Renal cortex interstitium (tissue), 11 donors: Measurements from ENCODE around the gene COX15. TPM values are rescaled to one million over a fixed set of nuclear protein-coding genes. Genes with fewer than 3 reads are reported as not detected.
A peak's percentile ranks its signal among the peaks of the same experiment; 100 is the strongest.
"Not testable (repeated sequence)": the region's sequence is repeated elsewhere in the genome, so short reads cannot be mapped to it uniquely, and the experiment has no call there.

Experiments used
- DNase-seq, 11 donors: peaks; one replicate each; pipeline ENCODE4 v3.0.0-alpha.2; 2013; ENCODE audit warnings: low read depth in 9 of 11, low spot score in 4 of 11; ENCODE audit errors: extremely low read depth in 1 of 11
- polyA plus RNA-seq, 3 donors: library from polyadenylated mRNA; unstranded; fragments of 120-200 nt; gene quantifications; one replicate each; pipeline ENCODE4 v1.2.1, GENCODE V29; 2013; ENCODE audit not compliant: insufficient read length in 3 of 3

The COX15 gene
- polyA plus RNA-seq, 3 donors = 46.3 to 62.1 (median 56.0) TPM

DNA sequence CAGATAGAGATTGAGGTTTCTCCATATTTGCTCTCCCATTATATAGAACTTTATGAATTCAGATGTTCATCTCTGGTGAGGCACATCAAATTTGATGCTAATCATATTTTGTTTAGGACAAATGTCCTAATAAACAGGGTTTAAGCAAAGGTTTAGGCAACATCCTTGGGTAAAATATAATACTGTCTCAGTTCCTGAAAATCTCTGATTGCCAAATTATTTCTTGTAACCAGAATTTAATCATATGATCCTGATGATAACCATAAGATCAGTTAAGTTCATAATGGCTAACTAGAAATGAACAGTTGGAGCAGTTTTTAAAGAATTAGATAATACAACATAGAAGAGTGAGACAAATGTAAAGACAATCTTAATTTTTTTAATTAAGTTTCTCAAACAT, 18.7 kb upstream of the COX15 start:
- no peak for DNase-seq

- DNase-seq = no peak
Observed at GRCh38 chr10:99748823-99749451, 17.0 kb upstream of the COX15 start.

DNA sequence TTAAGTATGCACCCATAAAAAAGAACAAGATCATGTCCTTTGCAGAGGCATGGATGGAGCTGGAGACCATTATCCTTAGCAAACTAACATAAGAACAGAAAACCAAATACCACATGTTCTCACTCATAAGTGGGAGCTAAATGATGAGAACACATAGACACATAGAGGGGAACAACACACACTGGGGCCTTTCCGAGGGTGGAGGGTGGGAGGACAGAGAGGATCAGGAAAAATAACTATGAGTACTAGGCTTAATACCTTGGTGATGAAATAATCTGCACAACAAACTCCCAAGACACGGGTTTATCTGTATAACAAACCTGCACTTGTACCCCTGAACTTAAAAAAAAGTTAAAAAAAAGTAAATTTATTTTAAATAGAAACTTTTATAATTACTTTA, 14.2 kb upstream of the COX15 start:
- DNase-seq = not testable (repeated sequence)

- DNase-seq = no peak
Observed at GRCh38 chr10:99743841-99744240, 11.9 kb upstream of the COX15 start.

DNA sequence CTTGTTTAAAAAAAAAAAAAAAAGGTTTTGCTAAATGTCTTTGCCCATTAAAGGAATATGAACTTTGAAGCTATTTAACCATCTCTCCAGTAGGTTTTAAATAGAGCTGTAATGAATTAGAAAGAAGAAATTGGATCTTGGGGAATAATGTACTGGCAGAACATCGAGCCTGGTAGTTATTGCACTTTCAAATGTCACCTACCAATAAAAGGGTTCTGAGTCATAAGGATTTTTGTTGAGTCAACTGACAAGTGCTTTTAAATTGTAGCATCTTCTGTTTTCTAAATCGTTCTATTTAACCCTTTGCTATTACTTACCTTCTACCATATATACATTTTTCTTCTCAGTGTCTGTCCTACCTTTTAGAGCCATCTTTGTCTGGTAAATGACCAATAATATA, 10.8 kb upstream of the COX15 start:
- no peak for DNase-seq

DNA sequence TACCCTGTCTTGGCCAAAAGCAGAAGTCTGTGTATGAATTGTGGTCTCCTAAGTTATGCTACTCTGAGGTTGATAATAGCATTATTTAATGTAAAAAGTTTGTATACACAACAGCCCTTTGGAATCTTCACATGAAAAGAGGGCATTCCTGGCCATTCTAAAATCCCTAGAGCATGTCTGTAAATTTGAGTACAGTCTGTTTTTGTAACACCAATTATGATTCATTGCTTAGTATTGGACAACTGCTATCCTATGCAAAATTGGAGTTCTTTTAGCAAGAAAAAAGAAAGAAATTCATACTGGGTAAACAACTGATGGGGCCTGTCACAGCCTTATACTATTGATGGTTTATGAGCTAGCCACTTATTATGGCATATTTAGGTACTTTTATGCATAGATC, 10.3 kb upstream of the COX15 start:
- no peak for DNase-seq

DNA sequence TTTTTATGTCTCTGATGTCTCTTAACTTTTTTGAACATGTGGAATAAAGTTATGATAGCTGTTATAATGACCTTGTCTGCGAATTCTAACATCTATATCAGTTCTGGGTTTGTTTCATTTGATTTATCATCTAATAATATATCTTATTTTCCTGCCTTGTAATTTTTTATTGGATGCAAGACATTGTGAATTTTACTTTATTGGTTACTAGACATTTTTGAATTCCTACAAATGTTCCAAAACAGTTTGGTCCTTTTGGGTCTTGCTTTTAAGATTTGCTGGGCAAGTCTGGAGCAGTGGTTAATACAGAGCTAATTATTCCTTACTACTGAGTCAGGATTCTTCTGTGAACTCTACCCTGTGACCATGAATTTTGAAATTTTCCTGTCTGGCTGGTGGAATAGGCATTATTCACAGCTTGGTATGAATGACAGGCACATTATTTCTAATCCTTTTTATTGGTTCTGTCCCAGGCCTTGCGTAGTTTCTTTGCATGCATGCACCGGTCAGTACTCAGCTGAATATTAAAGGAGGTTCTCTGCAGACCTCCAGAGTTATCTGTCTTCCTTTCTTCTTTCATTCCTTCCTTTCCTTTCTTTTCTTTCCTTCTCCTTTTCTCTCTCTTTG, 9.1 kb upstream of the COX15 start:
- DNase-seq = no peak

DNA sequence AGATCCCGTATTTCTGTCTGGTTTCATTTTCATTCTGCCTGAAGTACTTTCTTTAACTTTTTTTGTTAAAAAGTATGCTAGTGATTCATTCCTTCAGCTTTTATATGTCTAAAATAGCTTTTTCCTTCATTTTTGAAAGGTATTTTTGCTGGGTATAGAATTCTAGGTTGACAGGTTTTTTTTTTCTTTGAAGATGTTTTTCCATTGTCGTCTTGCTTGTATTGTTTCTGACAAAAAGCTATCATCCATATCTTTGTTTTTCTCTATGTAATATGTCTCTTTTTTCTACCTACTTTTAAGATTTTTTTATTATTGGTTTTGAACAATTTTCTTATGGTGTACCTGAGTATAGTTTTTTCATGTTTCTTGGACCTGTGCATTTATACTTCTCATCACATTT, 8.3 kb upstream of the COX15 start:
- no peak for DNase-seq

GRCh38 chr10:99734111-99734510, 2.2 kb upstream of the COX15 start:
- DNase-seq = not testable (repeated sequence)

- DNase-seq = no peak
Observed at GRCh38 chr10:99733366-99733765, 1.4 kb upstream of the COX15 start.

DNA sequence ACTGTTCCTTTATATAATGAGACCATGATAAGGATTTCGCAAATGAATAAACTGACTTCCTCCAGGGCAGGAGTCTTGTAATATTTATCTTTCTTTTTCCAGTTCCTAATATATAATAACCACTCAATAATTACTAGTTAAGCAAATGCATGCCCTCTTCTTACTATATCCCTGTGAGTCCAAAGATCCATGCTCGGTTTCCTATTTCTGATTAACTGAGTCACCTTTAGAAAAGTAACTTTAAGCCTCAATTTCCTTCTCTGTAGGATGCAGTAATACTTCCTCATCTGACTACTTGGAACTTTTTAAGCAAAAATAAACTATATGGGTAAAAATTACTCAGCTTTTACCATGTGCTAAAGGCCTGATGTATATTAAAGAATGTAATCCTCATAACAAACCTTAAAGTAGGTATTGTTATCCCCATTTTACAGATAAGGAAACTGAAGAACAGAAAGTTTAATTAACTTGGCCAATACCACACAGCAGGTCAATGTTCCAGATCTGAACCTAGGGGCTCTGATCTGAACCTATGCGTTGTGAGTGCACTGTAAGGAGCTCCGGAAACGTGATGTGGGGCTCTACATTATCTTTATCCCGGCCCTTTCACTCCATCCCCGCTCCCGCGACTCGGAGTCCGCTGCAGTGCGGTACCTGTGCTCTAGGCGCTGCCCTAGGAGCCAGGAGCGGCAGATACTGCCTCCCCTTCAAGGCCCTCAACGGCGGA, 458 bp downstream of the COX15 start:
- no peak for DNase-seq

GRCh38 chr10:99730026-99730425, 1.9 kb downstream of the COX15 start:
- no peak for DNase-seq

- no peak for DNase-seq
Observed at GRCh38 chr10:99720387-99720786, 11.5 kb downstream of the COX15 start.

DNA sequence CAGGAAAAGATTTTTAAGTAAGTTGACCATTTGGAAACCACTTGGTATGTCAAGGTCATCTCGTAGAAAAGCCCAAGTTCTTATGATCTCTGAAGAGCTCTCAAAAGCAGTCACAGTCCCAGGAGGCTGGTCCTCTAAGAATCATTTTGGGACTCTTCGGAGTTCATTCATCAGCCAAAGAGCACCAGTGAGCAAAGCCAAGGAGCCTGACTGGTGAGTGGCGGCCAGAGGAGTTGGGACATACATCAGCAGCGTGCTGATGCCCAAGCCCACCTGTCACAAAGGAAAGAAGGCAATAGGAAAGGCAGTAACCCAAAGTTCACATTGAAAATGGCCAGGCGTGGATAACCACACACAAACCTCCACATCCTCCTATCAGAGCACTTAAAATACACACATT, 17.5 kb downstream of the COX15 start:
- DNase-seq = no peak

DNA sequence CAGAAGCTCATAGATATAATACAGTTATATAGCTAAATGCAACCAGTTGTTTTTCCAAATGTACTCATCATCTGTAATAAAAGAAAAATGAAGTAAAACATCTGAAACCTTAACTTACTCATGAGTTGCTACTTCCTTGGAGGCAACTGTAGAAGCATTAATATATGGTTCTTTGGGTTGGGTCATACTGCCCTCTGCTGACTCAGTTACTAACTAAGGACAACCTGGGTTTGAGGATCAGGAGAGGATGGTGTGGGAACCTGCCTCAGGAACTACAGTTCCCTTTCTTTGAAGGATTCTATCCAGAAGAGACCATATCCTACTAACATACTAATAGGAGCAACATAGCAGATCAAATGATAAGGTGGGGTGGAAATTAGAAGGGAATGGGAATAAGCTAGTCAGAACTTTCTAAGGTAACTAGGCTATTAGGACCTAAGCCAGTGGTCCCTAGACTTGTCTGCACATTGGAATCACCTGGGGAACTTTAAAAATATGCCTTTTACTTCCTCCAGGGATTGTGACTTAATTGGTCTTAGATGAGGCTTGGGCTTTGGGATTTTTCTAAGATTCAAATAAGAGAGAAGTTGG, 20.7 kb downstream of the COX15 start:
- DNase-seq = peak in 6 of 11 donors; percentile 16 to 54 (median 40)

DNA sequence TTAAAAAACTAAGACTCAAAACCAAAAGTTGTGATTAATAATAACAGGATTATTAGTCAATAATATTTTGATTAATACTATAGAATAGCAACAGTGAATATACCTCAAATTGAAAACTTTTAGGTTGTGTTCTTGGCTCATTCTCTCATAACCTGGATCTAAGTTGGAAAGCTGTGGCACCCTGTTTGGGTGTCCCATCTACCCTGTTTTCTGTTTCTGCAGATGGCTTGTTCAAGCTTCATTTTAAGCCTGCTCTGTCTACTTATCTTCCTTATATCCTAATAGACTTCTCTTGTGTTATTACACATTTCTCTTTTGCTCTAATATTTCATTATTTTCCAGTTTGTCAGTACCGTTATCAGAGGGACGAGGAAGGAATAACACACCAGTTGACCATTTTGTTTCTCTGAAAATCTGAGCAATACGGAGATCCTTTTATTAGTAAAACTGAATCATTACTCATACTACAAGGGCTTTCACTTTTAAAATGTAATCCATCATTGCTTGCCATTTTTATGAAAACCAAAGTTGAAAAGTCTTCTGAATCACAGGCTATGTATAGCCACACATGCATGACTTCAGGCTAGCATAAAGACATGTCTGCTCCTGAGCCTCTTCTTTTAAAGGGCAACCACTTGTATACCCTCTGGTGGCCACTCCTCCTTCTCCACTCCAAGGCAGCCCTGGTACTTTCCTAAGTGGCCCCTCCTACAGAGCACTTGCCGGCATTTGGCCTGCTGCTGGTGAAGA, 22.3 kb downstream of the COX15 start:
- no peak for DNase-seq

GRCh38 chr10:99708428-99709012, 23.4 kb downstream of the COX15 start:
- DNase-seq = peak in 6 of 11 donors; percentile 4 to 38 (median 30)

DNA sequence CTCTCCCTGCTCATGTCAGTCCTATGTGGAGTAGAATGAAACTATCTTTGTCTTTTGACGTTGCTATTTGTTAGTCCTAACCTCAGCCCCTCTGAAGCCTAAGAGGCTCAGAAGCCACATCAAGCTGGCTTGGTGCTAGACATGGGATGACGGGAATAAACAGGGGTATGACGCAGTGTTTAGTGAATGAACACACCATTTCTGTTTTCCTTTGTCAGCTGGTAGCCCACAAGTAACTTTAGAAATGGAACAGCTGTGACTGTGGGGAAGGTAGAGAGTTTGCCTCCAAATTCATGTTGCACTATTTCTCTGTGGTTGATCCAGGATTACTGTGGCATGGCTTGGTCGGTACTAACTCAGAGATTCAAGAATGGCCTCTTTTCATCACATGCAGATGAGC, 31.3 kb downstream of the COX15 start:
- DNase-seq = no peak

GRCh38 chr10:99698504-99699080, 33.3 kb downstream of the COX15 start:
- DNase-seq = no peak
